NCI-H748 (cell line): ENCODE data around the gene LRRC61.
A peak's percentile ranks its signal among the peaks of the same experiment; 100 is the strongest.
"Not testable (repeated sequence)": the region's sequence is repeated elsewhere in the genome, so short reads cannot be mapped to it uniquely, and the experiment has no call there.

Source experiments
- DNase-seq: peaks from one replicate; lab custom pipeline; 2025; ENCODE audit not compliant: unreplicated experiment; lab: John Stamatoyannopoulos, UW

LRRC61 gene

GRCh38 chr7:150307129-150307528 is 16.0 kb upstream of the LRRC61 start:
- DNase-seq = no peak

DNA sequence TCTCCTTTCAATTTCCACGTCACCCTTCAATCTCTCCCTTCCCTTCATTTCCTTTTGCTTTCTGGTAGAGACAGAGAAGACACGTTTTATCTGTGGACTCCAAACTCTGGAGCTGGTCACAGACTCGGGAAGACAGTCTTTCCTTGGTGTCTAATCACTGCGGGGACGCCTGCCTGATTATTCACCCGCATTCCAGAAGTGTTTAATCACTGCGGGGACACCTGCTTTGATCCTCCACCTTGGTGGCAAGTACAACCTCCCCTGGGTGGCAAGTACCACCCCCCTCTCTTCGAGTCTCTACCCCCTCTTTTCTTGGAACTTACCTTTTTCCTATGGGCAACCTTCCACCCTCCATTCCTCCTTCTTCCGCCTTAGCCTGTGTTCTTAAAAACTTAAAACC is 15.3 kb upstream of the LRRC61 start:
- no peak for DNase-seq

DNA sequence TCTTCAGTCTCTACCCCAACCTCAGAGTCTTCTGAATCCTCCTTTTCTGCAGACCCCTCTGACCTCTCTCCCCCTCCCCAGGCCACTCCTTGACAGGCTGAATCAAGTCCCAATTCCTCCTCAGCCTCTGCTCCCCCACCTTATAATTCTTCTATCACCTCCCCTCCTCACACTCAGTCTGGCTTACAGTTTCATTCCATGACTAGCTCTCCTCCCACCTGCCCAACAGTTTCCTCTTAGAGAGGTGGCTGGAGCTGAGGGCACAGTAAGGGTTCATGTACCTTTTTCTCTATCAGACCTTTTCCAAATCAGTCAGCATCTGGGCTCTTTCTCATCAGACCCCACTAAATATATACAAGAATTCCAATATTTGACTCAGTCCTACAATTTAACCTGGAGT is 14.6 kb upstream of the LRRC61 start:
- no peak for DNase-seq

- DNase-seq = no peak
Measured at GRCh38 chr7:150311146-150311545, 12.0 kb upstream of the LRRC61 start.

DNA sequence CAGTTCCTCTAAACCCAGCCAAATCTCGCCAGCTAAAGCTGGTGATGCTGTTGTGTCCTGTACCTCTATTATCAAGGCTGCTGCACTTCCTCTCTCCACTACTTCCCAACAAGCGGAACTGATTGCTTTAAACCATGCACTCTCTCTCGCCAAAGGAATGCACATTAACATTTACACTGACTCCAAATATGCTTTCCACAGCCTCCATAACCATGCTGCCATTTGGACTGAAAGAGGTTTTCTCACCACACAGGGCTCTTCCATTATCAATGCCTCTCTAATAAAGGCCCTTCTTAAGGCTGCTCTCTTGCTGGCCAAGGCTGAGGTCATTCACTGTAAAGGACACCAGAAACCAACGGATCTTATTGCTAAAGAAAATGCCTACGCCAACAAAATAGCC is 11.4 kb upstream of the LRRC61 start:
- DNase-seq = no peak

DNA sequence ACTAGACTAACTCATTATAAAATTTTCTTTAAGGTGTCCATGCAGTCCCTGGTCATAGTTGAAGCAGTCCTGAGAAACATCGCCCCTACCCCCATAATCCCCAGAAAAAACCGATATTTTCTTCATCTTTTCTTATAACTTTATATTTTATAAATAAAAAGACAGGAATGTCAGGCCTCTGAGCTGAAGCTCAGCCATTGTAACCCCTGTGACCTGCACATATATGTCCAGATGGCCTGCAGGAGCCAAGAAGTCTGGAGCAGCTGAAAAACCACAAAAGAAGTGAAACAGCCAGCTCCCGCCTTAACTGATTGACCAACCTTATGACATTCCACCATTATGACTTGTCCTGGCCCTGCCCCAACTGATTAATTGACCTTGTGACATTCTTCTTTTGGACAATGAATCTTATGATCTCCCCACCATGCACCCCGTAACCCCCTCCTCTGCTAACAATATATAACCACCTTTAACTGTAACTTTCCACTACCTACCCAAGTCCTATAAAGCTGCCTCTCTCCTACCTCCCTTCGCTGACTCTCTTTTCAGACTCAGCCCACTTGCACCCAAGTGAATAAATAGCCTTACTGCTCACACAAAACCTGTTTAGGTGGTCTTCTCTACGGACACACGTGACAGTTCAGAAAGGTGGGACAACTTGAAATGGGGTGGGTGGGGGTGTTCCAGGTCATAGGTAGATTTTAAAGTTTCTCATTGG is 10.3 kb upstream of the LRRC61 start:
- not testable (repeated sequence) for DNase-seq

GRCh38 chr7:150313367-150313809 is 9.8 kb upstream of the LRRC61 start:
- DNase-seq = no peak

- no peak for DNase-seq
Measured at GRCh38 chr7:150313870-150314269, 9.3 kb upstream of the LRRC61 start.

DNA sequence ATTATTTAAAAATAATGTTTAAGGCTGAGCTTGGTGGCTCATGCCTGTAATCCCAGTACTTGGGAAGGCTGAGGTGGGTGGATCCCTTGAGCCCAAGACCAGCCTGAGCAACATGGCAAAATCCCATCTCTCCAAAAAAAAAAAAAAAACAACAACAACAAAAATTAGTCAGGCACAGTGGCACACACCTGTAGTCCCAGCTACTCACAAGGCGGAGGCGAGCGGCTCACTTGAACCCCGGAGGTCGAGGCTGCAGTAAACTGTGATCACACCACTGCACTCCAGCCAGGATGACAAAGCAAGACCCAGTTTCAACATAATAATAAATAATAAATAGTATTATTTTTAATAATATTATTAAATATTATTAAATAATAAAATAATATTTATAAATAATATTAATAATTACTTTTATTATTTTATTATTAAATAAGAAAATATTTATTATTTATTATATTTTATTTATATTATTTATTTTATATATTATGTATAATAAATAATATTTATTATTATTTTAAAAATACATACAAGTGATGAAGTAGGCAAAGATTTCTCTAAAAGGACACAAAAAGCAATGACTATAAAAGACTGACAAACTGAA is 8.4 kb upstream of the LRRC61 start:
- DNase-seq = no peak

DNA sequence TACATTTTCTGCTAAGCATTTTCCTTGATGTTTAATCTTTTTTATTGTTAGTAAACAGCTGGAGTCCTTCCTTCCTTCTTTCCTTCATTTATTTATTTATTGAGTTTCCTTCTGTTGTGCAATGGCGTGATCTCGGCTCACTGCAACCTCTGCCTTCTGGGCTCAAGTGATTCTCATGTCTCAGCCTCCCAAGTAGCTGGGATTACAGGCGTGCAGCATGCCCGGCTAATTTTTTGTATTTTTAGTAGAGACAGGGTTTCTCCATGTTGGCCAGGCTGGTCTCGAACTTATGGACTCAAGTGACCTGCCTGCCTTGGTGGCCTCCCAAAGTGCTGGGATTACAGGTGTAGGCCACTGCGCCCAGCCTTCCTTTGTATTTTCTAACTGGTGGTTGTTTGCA is 6.2 kb upstream of the LRRC61 start:
- not testable (repeated sequence) for DNase-seq

GRCh38 chr7:150317748-150318444 is 5.3 kb upstream of the LRRC61 start:
- no peak for DNase-seq

DNA sequence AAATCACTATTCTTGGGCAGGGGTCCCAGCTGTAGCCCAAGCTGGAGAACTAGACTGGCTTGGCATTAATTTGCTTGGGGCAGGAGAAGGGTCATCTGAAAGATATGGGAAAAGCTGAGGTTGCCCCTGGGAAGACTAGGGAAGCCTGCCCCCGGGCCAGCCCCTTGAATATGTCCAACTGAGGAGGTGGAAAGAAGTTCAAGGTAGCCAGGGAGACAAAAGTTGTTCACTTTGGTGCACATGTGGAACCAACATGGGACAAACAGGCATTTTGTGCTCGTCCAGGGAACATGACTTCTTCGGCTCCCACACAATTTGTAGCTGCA is 1.4 kb upstream of the LRRC61 start:
- DNase-seq = no peak

DNA sequence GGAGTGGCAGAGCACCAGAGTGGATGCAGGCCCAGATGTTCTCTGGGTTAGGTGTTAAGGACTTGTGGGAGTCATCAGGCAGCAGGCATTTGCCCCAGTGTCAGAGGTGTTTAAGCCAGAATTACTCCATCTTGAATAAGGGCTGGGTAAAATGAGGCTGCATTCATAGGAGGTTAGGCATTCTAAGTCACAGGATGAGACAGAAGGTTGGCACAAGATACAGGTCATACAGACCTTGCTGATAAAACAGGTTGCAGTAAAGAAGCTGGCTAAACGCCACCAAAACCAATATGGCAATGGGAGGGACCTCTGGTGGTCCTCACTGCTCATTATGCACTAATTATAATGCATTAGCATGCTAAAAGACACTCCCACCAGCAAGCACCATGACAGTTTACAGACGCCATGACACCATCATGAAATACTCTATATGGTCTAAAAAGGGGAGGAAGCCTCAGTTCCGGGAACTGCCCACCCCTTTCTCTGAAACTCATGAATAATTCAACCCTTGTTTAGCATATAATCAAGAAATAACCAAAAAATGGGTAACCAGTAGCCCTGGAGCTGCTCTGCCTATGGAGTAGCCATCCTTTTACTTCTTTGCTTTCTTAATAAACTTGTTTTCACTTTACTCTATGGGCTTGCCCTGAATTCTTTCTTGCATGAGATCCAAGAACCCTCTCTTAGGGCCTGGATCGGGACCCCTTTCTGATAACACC is 882 bp upstream of the LRRC61 start:
- DNase-seq = peak; percentile 23

DNA sequence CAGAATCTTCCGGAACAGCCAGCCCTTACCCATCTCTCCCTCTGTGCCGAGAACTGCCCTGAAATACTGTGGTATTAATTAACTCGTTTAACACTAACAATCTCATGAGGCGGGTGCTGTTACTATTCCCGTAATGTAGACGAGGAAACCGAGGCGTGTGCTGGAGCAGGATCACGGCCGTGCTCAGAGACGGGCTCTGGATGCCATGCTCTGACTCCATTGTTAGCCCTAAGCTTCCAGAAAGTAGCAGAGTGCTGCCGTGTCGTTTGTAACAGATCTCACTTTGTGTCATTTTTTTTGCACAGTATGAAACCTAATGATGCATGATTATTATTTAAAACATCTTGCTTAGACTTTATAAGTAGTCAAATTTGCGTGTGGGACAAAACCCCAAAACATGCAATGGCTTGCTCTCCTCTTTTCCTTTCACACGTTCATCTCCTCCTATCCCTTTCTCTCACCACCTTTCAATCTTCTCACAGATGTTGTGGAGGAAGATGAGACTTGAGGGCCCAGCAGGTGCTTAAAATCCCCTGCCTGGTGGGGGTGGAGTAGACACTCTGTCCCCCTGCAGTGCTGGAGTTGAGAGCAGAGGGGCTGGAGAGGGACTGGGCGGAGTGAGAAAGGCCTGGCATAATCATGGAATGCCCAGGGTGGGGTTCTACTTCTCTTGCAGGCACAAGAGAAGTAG is 672 bp downstream of the LRRC61 start:
- DNase-seq = peak; percentile 68

DNA sequence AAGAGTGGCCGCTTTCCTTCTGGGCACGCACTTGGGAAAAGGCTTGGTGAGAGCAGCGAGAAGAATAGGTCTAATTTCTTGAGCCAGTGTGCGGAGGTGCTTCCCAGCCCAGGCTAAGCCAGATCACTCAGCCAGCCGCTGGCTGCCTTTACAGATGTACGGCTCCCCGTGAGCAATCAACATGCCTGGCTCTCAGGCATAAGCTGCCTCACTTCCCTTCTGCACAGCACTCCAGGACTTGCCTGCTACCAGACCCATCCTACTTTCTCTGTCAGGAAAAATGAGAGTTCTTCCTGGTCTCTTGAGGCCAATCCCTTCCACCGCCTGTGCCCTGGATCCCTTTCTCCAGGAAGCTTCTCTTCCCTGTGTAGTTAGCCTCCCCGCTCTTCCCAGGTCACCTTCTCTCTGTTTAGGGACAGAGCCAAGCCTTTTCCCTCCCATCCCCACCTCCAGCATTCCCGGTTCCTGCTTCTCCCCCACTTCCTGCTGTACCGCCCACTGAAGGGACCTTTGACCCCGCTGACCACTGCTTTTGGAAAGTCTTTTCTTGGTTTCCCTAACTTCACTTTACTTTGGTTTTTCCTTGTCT is 1.3 kb downstream of the LRRC61 start:
- no peak for DNase-seq

- no peak for DNase-seq
Measured at GRCh38 chr7:150325110-150325611, 2.0 kb downstream of the LRRC61 start.

DNA sequence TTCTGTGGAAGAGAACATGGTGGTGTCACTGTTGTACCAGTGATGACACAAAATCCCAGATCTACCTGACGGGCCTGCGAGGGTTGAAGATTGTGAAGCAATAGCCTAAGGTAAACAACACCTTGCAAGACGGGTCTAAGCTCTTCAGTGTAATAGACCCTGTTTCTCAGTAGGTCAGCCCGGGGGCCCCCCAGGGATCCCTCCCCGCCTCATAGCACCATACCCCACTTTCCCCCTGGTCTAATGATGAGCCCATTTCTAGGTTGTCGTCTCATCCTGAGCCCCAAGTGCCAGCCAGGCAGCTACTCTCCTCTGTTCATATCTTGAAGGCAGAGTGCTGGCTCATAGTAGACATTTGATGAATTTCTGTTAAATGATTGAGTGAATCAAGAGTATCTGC is 2.7 kb downstream of the LRRC61 start:
- DNase-seq = no peak

- no peak for DNase-seq
Measured at GRCh38 chr7:150326657-150327268, 3.6 kb downstream of the LRRC61 start.

- no peak for DNase-seq
Measured at GRCh38 chr7:150327308-150327707, 4.2 kb downstream of the LRRC61 start.
